HG03060 (cell line): ENCODE data around the gene MAML3.
A peak's percentile ranks its signal among the peaks of the same experiment; 100 is the strongest.

ENCODE experiments used
- ATAC-seq: cut with Tn5 transposase; IDR thresholded peaks from one replicate; pipeline ENCODE4 v1.9.1; 2021; ENCODE audit warnings: low read depth, moderate number of reproducible peaks; ENCODE audit not compliant: unreplicated experiment

MAML3 gene

DNA sequence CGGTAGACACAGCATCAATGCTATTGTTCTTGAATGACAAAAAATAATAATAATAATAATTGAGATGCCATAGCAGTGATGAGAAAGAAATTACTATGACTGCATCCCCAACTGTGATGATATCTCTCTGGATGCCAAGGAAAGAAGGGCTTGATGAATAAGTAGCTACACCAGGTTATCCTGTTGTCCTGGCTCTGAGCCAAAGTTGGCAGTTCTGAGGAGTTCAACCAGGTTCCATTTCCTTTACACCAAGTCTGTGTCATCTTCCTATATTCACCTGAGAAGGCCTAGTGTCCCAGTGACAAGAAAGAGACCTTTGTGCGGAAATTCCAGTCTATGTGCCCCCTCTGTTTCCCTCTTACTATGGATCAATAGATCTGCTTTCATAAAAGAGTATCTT, 3.4 kb upstream of the MAML3 start:
- no peak for ATAC-seq

GRCh38 chr4:140156529-140157171, 2.7 kb upstream of the MAML3 start:
- peak; percentile 79 for ATAC-seq

- no peak for ATAC-seq
Measured at GRCh38 chr4:140154572-140154891, 548 bp upstream of the MAML3 start.

DNA sequence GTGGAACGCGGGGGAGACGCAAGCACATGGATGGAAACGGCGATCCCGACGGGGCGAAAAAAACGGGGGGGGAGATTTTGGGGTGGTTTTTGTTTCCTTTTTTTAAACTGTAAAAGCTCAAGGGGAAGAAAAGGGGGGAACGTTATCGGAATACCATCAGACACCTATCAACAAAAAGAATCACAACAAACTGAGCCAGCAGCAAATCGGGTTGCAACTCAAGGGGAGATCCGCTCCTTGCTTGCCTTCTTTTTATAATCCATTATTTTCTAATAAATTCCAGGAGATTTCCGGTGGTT, 616 bp downstream of the MAML3 start:
- no peak for ATAC-seq

- ATAC-seq, result no peak
Measured at GRCh38 chr4:140152751-140153418, 1.1 kb downstream of the MAML3 start.

- ATAC-seq, result no peak
Measured at GRCh38 chr4:140152013-140152703, 1.8 kb downstream of the MAML3 start.

DNA sequence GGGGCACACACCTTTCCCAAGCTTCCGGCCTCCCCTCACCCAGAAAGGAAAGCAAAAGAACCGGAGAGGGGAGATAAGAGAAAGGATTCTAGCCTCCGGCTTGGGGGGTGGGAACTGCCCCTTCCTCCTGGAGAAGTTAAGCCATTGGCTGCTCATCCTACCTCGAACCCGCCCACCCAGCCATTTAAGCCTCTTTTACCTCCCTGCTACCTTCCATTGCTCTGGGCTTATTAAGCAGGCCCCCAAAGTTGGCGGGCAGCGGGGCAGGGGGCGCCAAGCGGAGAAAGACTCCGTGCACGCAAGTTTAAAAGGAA, 2.3 kb downstream of the MAML3 start:
- no peak for ATAC-seq

GRCh38 chr4:140150886-140151698, 2.9 kb downstream of the MAML3 start:
- ATAC-seq, result no peak

DNA sequence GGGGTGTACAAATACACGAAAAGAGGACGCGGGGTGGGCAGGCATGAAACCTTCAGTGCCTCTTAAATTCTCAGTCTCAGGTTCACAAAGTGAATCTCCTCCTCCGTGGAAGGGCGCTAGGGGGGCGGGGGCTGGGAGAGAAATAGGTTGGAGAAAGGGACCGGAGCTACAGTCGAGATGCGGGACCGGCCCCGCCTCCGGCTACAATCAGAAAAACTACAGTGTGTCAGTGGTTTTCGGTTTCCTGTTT, 3.4 kb downstream of the MAML3 start:
- ATAC-seq, result no peak

DNA sequence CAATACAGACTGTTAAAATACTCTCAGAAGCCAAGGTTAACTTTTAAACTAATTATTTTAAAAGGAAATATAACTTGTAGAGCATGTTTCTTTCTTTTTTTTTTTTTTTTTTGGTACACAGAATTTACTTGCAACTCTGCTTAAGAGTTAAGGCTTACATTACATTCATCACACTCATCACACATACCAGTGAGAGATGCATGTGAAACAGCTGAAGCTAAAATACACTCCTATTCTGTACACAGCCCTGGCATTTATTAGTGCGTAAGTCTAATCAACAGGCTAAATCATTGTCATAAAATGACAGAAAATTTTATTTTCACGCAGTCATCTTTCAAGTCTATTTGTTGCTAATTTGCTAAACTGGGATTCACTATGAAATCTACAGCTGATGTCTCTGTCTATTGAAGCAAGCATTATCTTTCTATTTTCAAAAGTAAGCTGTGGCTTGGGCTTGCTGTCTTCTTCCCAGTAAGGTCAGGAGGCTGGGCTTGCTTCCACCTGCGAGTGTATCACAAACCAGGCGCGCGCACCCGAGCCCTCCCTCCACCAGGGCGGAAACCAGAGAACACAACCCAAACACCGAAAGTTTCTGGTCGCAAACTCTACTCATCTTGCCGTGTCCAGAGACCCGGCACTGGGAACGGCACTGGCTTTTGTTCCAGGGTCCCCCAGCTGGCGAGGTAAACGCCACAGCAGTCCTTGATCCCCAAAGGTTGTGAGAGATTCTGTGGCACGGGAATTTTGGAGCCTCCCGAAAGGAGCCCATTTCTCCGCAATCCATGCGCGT, 3.9 kb downstream of the MAML3 start:
- ATAC-seq, result no peak

DNA sequence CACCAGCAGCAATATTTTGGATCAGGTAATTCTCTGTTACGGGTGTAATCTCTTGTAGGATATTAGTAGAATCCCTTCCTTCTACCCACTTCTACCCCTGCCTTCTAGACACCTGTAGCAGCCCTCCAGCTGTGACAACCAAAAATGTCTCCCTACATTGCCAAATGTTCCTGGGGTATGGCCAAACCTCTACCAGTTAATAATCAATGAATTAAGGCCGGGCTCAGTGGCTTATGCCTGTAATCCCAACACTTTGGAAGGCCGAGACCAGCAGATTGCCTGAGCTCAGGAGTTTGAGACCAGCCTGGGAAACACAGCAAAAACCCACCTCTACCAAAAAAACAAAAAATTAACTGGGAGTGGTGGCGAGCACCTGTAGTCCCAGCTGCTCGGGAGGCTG, 9.9 kb downstream of the MAML3 start:
- no peak for ATAC-seq

DNA sequence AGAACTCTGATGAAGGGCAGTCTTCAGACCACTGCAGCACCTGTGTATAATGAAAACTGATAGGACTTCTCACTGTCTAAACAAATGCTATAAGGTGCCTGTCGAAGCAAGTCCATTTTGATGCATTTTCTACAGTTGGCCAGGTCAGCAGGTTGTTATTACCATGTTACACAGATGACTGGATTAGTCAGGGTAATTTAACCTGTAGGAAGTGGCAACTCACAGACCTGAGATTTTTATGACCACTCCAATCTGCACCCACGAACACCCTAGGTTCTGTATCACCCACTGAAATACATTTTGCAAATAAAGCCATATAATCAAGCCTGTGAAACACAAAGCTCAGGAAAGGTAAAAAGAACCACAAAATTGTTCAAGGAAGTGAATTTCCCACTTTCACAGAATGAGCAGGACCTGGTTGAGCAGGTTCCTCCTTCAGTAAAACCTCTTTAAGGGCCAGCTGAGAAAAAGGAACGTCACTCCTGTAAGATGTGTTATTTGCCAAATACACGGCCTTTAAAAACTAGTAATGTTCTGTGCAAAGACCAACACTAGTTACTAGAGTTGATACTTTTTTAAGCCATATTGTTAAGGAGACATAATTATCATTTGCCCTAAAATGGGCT, 12.7 kb downstream of the MAML3 start:
- no peak for ATAC-seq

DNA sequence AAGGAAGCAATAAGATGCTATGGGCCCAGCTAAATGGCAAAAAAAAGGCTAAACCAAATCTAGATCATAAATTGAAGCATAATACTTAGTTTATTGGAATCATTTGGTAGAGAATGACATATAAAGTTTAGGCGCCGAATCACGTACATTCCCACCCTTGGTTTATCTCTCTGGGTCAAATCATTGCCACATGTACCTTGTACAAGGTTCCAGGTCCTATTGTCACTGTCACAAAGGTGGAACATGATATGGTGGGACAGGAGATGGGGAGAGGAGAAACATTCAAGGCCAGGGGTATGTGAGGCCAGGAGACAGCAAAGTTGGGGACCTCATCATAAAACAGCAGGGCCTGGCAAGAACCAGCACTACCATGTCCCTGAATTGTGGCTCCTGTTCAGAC, 13.4 kb downstream of the MAML3 start:
- no peak for ATAC-seq

GRCh38 chr4:140138428-140138827, 15.6 kb downstream of the MAML3 start:
- no peak for ATAC-seq

GRCh38 chr4:140137671-140138070, 16.3 kb downstream of the MAML3 start:
- no peak for ATAC-seq

DNA sequence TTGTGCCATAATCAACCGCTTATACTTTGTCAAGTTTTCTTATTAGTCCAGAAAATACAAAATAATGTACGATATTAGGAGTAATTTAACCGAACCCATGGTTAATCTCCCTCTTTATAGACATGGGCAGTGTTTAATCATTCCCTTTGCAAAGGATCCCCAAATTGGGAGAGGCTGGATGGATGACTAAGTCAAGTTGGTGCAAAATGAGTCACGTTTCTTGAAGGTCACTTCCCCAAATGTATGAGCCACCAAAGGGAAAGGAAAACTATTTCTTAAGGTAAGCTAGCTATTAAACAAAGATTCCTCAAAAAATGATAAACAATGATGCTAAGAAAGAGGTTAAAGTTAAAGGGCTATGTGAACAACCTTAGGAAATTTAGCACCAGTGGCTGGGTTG, 17.5 kb downstream of the MAML3 start:
- no peak for ATAC-seq

GRCh38 chr4:140135529-140136088, 18.4 kb downstream of the MAML3 start:
- ATAC-seq, result no peak

GRCh38 chr4:140134746-140135425, 19.1 kb downstream of the MAML3 start:
- no peak for ATAC-seq

- ATAC-seq, result no peak
Measured at GRCh38 chr4:140133576-140133975, 20.4 kb downstream of the MAML3 start.
